ENCODE results near the gene BMX.
A peak's percentile ranks its signal among the peaks of the same experiment; 100 is the strongest.

The BMX gene

GRCh38 chrX:15509845-15510244, 9.2 kb downstream of the BMX start:
- DNase-seq, result no peak

- no peak for DNase-seq
These were observed 11.0 kb downstream of the BMX start for GRCh38 chrX:15511563-15511962.

- DNase-seq, result no peak
These were observed 11.9 kb downstream of the BMX start for GRCh38 chrX:15512401-15512965.

- DNase-seq, result no peak
These were observed 13.7 kb downstream of the BMX start for GRCh38 chrX:15514279-15514678.

- no peak for DNase-seq
These were observed 15.3 kb downstream of the BMX start for GRCh38 chrX:15515931-15516330.

GRCh38 chrX:15522464-15522863, 21.9 kb downstream of the BMX start:
- DNase-seq, result no peak

GRCh38 chrX:15523088-15523487, 22.5 kb downstream of the BMX start:
- no peak for DNase-seq

- no peak for DNase-seq
These were observed 23.8 kb downstream of the BMX start for GRCh38 chrX:15524417-15524816.

- no peak for DNase-seq
These were observed 25.2 kb downstream of the BMX start for GRCh38 chrX:15525664-15526416.

GRCh38 chrX:15529165-15529564, 28.6 kb downstream of the BMX start:
- DNase-seq, result no peak

GRCh38 chrX:15530318-15530717, 29.7 kb downstream of the BMX start:
- DNase-seq, result no peak

GRCh38 chrX:15546745-15547144, 46.1 kb downstream of the BMX start:
- DNase-seq, result no peak

GRCh38 chrX:15547356-15547755, 46.7 kb downstream of the BMX start:
- DNase-seq, result no peak

- no peak for DNase-seq
These were observed 48.8 kb downstream of the BMX start for GRCh38 chrX:15549189-15550012.

GRCh38 chrX:15559227-15559626, 58.6 kb downstream of the BMX start:
- DNase-seq, result no peak

- DNase-seq, result no peak
These were observed 60.3 kb downstream of the BMX start for GRCh38 chrX:15560924-15561323.

GRCh38 chrX:15563056-15563455, 62.4 kb downstream of the BMX start:
- DNase-seq, result no peak

GRCh38 chrX:15564981-15565579, 64.5 kb downstream of the BMX start:
- peak; percentile 15 for DNase-seq

GRCh38 chrX:15566244-15566643, 65.6 kb downstream of the BMX start:
- DNase-seq, result no peak

- no peak for DNase-seq
These were observed 66.7 kb downstream of the BMX start for GRCh38 chrX:15567267-15567666.

- DNase-seq, result no peak
These were observed 67.4 kb downstream of the BMX start for GRCh38 chrX:15567886-15568616.

- no peak for DNase-seq
These were observed 69.5 kb downstream of the BMX start for GRCh38 chrX:15570145-15570544.

GRCh38 chrX:15574017-15574416, 73.4 kb downstream of the BMX start:
- no peak for DNase-seq
